ENCODE results near the gene ETNPPL.

ETNPPL gene

DNA sequence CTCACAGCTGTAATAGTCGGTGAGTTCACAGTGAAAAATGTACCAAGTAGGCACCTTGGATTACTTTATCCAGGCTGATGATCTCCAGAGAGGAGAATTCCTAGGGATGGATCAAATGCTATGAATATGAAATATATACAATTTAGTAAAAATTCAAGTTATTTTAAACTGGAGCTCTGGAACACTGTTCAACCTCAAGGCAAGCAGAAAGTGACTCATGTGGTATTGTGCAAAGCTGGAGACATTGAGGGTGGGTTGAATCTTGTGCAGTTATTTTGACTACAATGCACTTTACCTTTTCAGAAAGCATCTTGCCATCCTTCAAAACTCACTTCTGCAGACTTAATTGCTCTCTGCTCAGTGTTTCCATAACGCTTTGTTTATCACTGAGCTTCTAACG lies 69.0 kb downstream of the ETNPPL start:
- DNase-seq = no peak

DNA sequence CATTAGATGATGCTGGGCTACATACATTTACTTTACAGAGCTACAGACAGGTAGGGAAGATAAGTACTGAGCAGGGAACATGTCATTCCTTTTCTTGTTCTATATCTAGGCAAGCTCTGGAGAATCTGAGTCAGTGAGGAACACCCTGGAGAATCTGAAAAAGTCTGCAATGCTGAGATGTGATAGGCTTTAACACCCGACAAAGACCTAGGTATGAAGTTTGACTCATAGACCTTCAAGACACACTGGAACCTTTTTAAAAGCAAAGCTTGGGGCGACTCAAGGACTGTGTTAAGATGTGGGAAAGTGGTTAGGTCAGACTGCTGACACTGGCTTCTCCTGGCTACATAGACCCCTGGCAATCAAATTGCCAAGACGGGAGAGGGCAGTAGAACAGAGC lies 69.6 kb downstream of the ETNPPL start:
- no peak for DNase-seq
